Thyroid gland (tissue), 4 donors: Measurements from ENCODE around the gene CLIP4. TPM values are rescaled to one million over a fixed set of nuclear protein-coding genes. Genes with fewer than 3 reads are reported as not detected.

Experiments used
- DNase-seq, 2 donors: peaks; one replicate each; pipeline ENCODE4 v3.0.0-alpha.2; 2019
- H3K27ac ChIP-seq, 3 donors: fragments of 200-600 bp; sonication (generic); 1 replicate in 2 of 3; 2 replicates in 1 of 3; pipeline ENCODE4 v1.5.1; 2016 to 2019; ENCODE audit warnings: mild to moderate bottlenecking in 1 of 3, moderate library complexity in 1 of 3
- H3K27me3 ChIP-seq: fragments of 200-600 bp; sonication (generic); one replicate; pipeline ENCODE4 v1.5.1; 2019
- H3K36me3 ChIP-seq, 2 donors: fragments of 200-600 bp; sonication (generic); one replicate each; pipeline ENCODE4 v1.5.1; 2016 to 2019
- H3K4me1 ChIP-seq, 2 donors: fragments of 200-600 bp; sonication (generic); one replicate each; pipeline ENCODE4 v1.5.1; 2017 to 2019
- H3K4me3 ChIP-seq, 3 donors: fragments of 200-600 bp; sonication (generic); replicated peaks in 1 of 3; 1 replicate in 2 of 3; 2 replicates in 1 of 3; pipeline ENCODE4 v1.5.1; 2016; ENCODE audit warnings: mild to moderate bottlenecking in 1 of 3
- H3K9me3 ChIP-seq: fragments of 200-600 bp; sonication (generic); one replicate; pipeline ENCODE4 v1.5.1; 2017
- POLR2A ChIP-seq, 2 donors: fragments of 450-650 bp; IDR thresholded peaks; one replicate each; pipeline ENCODE4 v1.6.1; 2017; ENCODE audit warnings: antibody characterized with exemption in 2 of 2, mild to moderate bottlenecking in 2 of 2, moderate library complexity in 1 of 2
- WGBS, 2 donors: methylation state at CpG; one replicate each; pipeline ENCODE4 v1.1.5; 2017; 5-methylcytosine and 5-hydroxymethylcytosine counted together
- intact Hi-C: fragments of 100-400 bp; cut with DNase I; formaldehyde crosslinking; loops from one replicate; pipeline ENCODE4 v1.15.1; 2023
- total RNA-seq, 4 donors: library from RNA; depleted of rRNA; stranded (reverse); fragments of >200 nt; gene quantifications; one replicate each; pipeline ENCODE4 v1.2.3, GENCODE V29; 2016
- TF ChIP-seq, protein P1 (sequence below), 6 experiments: fragments of 200-600 bp in 3 of 6; fragments of 450-650 bp in 3 of 6; sonication (generic) in 3 of 6; IDR thresholded peaks; one replicate each; pipeline ENCODE4 v1.5.1; 2016 to 2019; ENCODE audit warnings: antibody characterized with exemption in 6 of 6, mild to moderate bottlenecking in 2 of 6, inconsistent platforms in 1 of 6, moderate library complexity in 1 of 6

The CLIP4 gene
- total RNA-seq, 4 donors from 2014 or later = 148 to 398 (median 222) TPM

GRCh38 chr2:29192526-29192925, 77.3 kb downstream of the CLIP4 start:
- Histone ChIP-seq H3K9me3 (no peaks in the 10 kb centered on the region), H3K36me3 (no peaks in the 10 kb centered on the region), H3K27ac (no peak overlapping the region), H3K4me3 (no peak overlapping the region), H3K4me1 (no peaks in the 10 kb centered on the region), H3K27me3 (no peaks in the 10 kb centered on the region)
- TF ChIP-seq, protein P1, sequence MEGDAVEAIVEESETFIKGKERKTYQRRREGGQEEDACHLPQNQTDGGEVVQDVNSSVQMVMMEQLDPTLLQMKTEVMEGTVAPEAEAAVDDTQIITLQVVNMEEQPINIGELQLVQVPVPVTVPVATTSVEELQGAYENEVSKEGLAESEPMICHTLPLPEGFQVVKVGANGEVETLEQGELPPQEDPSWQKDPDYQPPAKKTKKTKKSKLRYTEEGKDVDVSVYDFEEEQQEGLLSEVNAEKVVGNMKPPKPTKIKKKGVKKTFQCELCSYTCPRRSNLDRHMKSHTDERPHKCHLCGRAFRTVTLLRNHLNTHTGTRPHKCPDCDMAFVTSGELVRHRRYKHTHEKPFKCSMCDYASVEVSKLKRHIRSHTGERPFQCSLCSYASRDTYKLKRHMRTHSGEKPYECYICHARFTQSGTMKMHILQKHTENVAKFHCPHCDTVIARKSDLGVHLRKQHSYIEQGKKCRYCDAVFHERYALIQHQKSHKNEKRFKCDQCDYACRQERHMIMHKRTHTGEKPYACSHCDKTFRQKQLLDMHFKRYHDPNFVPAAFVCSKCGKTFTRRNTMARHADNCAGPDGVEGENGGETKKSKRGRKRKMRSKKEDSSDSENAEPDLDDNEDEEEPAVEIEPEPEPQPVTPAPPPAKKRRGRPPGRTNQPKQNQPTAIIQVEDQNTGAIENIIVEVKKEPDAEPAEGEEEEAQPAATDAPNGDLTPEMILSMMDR (IDR thresholded peaks at IDR 0.05) = no peak
- TF ChIP-seq POLR2A (IDR thresholded peaks at IDR 0.05) = no peak
- intact Hi-C loops = no loop called here
- WGBS, 2 donors = 78 to 85% methylated on average over 3 of the region's 3 CpGs
- no peak for DNase-seq

DNA sequence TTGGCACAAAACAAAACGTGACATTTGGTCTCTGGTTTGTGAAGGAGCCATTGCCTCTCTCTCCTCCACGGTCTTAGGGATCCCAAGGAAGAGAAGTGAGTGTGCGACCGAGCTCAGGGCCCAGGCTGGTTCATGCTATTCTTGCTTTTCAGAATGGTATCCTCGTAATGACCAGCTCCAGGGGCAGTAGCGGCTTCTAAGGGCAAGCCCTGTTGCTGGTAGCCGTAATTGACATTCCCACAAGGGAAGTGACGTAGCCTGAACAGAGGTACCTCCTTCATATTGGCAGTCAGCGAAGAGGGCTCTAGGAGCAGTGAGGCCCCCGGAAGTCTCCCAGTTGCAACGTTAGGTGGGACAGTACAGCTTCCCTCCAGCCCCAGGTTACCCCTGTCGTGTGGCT, 77.9 kb downstream of the CLIP4 start:
- Histone ChIP-seq H3K4me1 (no peaks in the 10 kb centered on the region), H3K9me3 (no peaks in the 10 kb centered on the region), H3K36me3 (no peaks in the 10 kb centered on the region), H3K27ac (no peak overlapping the region), H3K4me3 (no peak overlapping the region), H3K27me3 (no peaks in the 10 kb centered on the region)
- no peak for DNase-seq
- TF ChIP-seq, protein P1 (IDR thresholded peaks at IDR 0.05) = no peak
- TF ChIP-seq POLR2A (IDR thresholded peaks at IDR 0.05) = no peak
- intact Hi-C loops = no loop called here
- 92% methylated on average over 12 of the region's 12 CpGs for WGBS, 2 donors

DNA sequence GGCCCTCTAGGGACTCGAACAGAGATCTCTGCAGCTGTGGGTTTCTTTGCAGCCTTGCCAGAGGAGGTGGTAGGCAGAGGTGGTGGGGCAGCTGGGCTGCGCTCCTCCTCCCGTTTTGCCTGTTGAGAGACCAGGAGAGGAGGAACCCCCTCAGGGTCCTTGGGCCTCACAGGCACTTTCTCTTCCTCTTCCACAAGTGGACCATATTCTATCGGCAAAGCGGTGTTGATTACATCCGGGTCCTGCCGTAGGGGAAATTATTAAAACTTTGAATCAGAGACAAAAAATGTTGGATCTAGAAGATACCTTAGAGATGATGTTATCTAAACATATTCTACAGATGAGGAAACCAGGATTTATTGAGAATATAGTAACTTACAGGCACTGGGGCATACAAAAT, 78.5 kb downstream of the CLIP4 start:
- no peak for DNase-seq
- no peak overlapping the region for H3K27ac ChIP-seq
- no peaks in the 10 kb centered on the region for H3K36me3 ChIP-seq
- intact Hi-C loops = loop anchor here (2.0 kb wide), 1 partner anchor 235 kb away; no protein-coding TSS in a partner anchor
- 90 to 91% methylated on average over 7 of the region's 7 CpGs for WGBS, 2 donors
- no peaks in the 10 kb centered on the region for H3K9me3 ChIP-seq
- TF ChIP-seq, protein P1 (IDR thresholded peaks at IDR 0.05) = no peak
- TF ChIP-seq POLR2A (IDR thresholded peaks at IDR 0.05) = no peak
- no peaks in the 10 kb centered on the region for H3K27me3 ChIP-seq
- no peaks in the 10 kb centered on the region for H3K4me1 ChIP-seq
- H3K4me3 ChIP-seq = no peak overlapping the region

- intact Hi-C loops = loop anchor here (2.0 kb wide), 1 partner anchor 237 kb away; no protein-coding TSS in a partner anchor
- no peaks in the 10 kb centered on the region for H3K9me3 ChIP-seq
- no peaks in the 10 kb centered on the region for H3K4me1 ChIP-seq
- no peak for DNase-seq
- TF ChIP-seq, protein P1 (IDR thresholded peaks at IDR 0.05) = no peak
- no peak for TF ChIP-seq POLR2A (IDR thresholded peaks at IDR 0.05)
- WGBS, 2 donors = 87 to 89% methylated on average over 8 of the region's 8 CpGs
- no peak overlapping the region for H3K4me3 ChIP-seq
- H3K36me3 ChIP-seq = no peaks in the 10 kb centered on the region
- no peak overlapping the region for H3K27ac ChIP-seq
- H3K27me3 ChIP-seq = no peaks in the 10 kb centered on the region
These were observed 80.6 kb downstream of the CLIP4 start for GRCh38 chr2:29195796-29196195.

- H3K27ac ChIP-seq = no peak overlapping the region
- intact Hi-C loops = no loop called here
- 32 to 35% methylated on average over 14 of the region's 14 CpGs for WGBS, 2 donors
- no peaks in the 10 kb centered on the region for H3K4me1 ChIP-seq
- no peaks in the 10 kb centered on the region for H3K27me3 ChIP-seq
- DNase-seq = peak; percentile 67 to 73
- no peak overlapping the region for H3K4me3 ChIP-seq
- no peaks in the 10 kb centered on the region for H3K36me3 ChIP-seq
- TF ChIP-seq, protein P1 (IDR thresholded peaks at IDR 0.05) = peak; percentile 52 to 82 (median 68)
- no peak for TF ChIP-seq POLR2A (IDR thresholded peaks at IDR 0.05)
- no peaks in the 10 kb centered on the region for H3K9me3 ChIP-seq
These were observed 81.9 kb downstream of the CLIP4 start for GRCh38 chr2:29196792-29197788.
